Activated CD4-positive, alpha-beta T cell treated with anti-CD3 and anti-CD28 coated beads, Interleukin-2, amount 50 U/mL, for 1 hour (primary cell): ENCODE measurements around the gene SASS6.

Experiments used
- DNase-seq: peaks from one replicate; pipeline ENCODE4 v3.0.0-alpha.2; 2020

SASS6 gene

DNA sequence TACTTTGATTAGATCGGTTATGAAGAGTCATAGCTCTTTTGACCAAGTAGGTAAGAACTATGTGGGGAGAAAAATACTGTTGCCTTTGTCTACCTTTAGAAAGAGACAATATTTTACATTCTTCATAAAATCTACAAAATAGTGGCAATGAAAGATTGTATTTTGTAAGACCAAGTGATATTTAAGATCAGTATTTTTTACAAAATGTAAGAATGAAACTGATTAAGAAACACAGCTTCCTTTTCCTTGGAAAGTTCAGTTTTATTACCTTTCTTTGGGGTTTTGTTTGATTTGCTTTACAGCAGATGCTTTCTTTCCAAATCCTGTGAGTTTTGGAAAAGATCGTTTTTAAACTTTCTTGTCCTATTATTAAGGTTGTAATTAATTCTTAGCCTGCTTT is 93.1 kb downstream of the SASS6 start:
- no peak for DNase-seq

- peak; percentile 69 for DNase-seq
Observed at GRCh38 chr1:100038660-100039287, 94.0 kb downstream of the SASS6 start.

DNA sequence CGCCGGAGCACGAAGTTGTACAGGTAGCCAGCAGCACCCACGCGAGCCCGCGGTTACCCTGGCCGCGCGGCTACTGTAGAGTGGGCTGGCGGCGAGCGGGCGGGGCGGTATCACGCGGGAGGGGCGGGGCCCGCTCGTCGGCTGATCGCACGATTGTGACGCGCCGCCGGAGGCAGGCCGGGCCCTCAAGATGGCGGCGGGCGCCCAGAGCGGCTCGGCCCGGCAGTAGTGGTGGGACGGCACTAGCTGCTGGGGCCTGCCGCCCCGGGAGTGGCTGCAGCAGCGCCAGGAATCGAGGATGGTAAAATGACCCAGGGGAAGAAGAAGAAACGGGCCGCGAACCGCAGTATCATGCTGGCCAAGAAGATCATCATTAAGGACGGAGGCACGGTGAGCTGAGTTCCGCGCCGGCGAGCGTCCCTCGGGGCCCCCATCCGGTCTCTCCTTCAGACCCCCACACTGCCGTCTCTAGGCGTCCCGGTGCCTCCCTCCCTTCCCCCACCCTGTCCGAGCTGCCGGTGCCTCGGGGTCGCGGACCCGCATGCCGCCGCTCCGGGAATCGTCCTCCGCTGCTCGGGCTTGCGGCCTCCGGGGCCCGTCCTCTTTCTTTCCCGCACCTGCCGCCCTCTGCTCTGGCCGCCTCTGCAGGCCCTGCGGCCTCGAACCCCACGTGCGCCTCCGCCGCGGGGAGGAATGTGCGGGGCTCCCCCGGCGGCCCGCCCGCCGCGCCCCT is 94.6 kb downstream of the SASS6 start:
- peak; percentile 85 for DNase-seq

- no peak for DNase-seq
Observed at GRCh38 chr1:100037656-100037926, 95.1 kb downstream of the SASS6 start.

- no peak for DNase-seq
Observed at GRCh38 chr1:100036718-100037655, 95.7 kb downstream of the SASS6 start.

DNA sequence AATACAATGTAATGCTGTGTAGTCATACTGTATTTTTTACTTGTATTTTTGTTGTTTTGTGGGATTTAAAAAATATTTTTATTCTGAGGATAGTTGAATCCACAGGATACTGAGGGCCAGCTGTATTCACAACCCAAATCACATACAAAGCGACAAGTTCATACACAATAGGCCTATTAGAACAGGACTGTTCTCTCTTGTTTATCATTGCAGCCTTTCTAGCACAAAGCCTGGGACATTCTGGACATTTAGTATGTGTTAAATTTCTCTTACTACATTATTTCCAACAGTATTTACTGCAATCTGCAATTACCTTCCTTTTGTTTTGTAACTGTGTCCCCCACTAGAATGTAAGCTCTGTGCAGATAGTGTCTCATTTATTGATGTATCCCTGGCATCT is 97.5 kb downstream of the SASS6 start:
- no peak for DNase-seq

DNA sequence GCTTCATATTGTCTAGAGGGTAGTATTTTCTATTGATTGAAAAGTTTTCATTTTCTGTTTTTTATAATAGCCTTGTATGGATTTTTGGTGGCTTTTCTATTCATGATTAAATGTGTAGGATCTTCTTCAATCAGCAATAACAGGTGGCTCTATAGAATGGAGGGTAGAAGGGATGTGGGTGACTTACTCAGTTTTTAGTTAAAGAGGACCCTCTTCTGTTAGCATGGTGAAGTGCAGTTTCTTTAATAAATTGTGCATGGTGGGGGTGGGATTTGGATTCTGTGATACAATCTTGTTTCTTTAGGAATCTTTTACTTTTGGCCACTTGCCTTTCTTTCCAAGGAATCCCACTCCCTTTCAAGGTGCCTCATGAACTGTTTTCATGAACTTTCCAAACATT is 98.3 kb downstream of the SASS6 start:
- DNase-seq: no peak
